Nephron (organoid): Measurements from ENCODE around the gene MRGPRF.

Source experiments
- H3K27ac Mint-ChIP-seq, 3 experiments: 2 replicates each; pipeline ENCODE4 v1.8.0; 2020; ENCODE audit warnings: mixed read lengths in 3 of 3, mild to moderate bottlenecking in 2 of 3, moderate library complexity in 1 of 3
- H3K27me3 Mint-ChIP-seq: 2 replicates; pipeline ENCODE4 v1.8.0; 2021; ENCODE audit warnings: low read depth, mild to moderate bottlenecking, moderate library complexity, mixed read lengths
- H3K36me3 Mint-ChIP-seq: 2 replicates; pipeline ENCODE4 v1.8.0; 2020; ENCODE audit warnings: low read depth, mixed read lengths
- H3K4me1 Mint-ChIP-seq: 2 replicates; pipeline ENCODE4 v1.8.0; 2020; ENCODE audit warnings: mixed read lengths
- H3K4me3 Mint-ChIP-seq, 3 experiments: 2 replicates each; pipeline ENCODE4 v1.8.0; 2020; ENCODE audit warnings: mild to moderate bottlenecking in 3 of 3, mixed read lengths in 3 of 3, moderate library complexity in 2 of 3
- H3K9me3 Mint-ChIP-seq: 2 replicates; pipeline ENCODE4 v1.8.0; 2020; ENCODE audit warnings: mixed read lengths
- TF ChIP-seq, protein P1 (sequence below), 3 experiments: fragments of 200-600 bp; sonication (generic); IDR thresholded peaks; one replicate each; pipeline ENCODE4 v1.5.0; 2021; ENCODE audit warnings: antibody characterized with exemption in 3 of 3; ENCODE audit not compliant: unreplicated experiment in 3 of 3

The MRGPRF gene

DNA sequence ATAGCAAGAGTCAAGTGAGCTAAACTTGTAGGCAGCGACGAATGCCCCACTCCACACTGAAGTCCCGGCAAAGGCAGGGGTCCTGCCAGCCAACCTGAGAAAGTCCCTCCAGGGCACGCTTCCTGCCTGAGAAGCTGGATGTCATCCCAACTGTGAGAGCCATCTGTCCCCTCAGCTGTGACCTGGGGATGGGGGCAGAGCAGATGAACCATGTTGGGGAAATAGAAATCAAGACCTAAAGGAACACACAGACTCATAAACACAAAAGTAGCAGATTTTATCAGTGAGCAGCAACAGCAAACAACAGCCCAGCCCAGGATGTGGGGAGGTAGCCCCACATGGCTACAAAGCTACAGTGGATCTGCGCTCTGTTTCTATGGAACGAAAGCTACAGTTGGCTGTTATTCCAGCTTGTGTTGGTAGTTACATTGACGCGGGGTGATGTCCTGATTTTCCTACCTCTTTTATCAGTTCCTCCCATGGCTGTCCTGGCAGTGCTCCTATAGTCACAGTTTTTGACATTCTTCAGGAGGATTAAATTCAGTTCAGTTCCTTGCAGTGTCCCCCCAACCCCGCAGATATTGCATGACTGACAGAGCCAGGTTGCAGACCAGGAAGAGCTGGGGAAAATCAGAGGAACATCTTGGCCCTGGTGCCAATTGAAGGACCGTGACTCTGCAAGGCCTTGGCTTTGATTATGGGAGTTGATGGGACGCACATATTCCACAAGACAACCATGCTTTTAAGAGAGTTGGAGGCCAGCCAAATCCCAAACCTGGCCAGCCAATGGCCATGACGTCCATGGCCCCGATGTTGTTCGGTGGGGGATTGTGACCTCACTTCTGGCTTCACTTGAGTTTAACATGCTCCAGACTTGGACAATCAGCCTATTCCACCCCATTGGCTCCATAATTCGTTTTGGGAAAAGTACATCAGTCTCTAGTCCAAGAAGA is 46.9 kb downstream of the MRGPRF start:
- TF ChIP-seq, protein P1, sequence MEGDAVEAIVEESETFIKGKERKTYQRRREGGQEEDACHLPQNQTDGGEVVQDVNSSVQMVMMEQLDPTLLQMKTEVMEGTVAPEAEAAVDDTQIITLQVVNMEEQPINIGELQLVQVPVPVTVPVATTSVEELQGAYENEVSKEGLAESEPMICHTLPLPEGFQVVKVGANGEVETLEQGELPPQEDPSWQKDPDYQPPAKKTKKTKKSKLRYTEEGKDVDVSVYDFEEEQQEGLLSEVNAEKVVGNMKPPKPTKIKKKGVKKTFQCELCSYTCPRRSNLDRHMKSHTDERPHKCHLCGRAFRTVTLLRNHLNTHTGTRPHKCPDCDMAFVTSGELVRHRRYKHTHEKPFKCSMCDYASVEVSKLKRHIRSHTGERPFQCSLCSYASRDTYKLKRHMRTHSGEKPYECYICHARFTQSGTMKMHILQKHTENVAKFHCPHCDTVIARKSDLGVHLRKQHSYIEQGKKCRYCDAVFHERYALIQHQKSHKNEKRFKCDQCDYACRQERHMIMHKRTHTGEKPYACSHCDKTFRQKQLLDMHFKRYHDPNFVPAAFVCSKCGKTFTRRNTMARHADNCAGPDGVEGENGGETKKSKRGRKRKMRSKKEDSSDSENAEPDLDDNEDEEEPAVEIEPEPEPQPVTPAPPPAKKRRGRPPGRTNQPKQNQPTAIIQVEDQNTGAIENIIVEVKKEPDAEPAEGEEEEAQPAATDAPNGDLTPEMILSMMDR (IDR thresholded peaks at IDR 0.05; ENCODE audit: unreplicated experiment in 3 of 3): no peak
- H3K27me3 Mint-ChIP-seq: peaks cover 15% of the 10 kb centered on the region
- H3K9me3 Mint-ChIP-seq: peaks cover 5% of the 10 kb centered on the region
- peak overlapping the region in 2 of 3 experiments; percentile 11 to 31 for H3K27ac Mint-ChIP-seq
- no peaks in the 10 kb centered on the region for H3K36me3 Mint-ChIP-seq
- H3K4me3 Mint-ChIP-seq: no peak overlapping the region
- peaks cover 7% of the 10 kb centered on the region for H3K4me1 Mint-ChIP-seq

DNA sequence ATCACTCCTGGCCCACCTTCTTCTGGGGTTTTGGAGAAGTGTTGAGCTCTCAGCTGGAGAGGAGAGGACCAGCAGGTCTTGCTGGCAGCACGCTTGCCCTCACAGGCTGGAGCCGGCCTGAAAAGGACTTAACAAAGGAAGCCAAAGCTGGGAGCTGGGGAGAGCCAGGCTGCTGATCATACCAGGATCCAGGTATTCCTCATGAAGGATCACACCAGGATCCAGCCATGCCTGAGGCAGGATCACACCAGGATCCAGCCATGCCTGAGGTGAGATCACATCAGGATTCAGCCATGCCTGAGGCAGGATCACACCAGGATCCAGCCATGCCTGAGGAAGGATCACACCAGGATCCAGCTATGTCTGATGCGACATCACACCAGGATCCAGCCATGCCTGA is 49.3 kb downstream of the MRGPRF start:
- Mint-ChIP-seq H3K9me3 (peaks cover 5% of the 10 kb centered on the region), H3K4me3 (no peak overlapping the region), H3K27ac (no peak overlapping the region), H3K27me3 (peaks cover 15% of the 10 kb centered on the region), H3K4me1 (peaks cover 7% of the 10 kb centered on the region), H3K36me3 (no peaks in the 10 kb centered on the region)
- TF ChIP-seq, protein P1 (IDR thresholded peaks at IDR 0.05; ENCODE audit: unreplicated experiment in 3 of 3): no peak

DNA sequence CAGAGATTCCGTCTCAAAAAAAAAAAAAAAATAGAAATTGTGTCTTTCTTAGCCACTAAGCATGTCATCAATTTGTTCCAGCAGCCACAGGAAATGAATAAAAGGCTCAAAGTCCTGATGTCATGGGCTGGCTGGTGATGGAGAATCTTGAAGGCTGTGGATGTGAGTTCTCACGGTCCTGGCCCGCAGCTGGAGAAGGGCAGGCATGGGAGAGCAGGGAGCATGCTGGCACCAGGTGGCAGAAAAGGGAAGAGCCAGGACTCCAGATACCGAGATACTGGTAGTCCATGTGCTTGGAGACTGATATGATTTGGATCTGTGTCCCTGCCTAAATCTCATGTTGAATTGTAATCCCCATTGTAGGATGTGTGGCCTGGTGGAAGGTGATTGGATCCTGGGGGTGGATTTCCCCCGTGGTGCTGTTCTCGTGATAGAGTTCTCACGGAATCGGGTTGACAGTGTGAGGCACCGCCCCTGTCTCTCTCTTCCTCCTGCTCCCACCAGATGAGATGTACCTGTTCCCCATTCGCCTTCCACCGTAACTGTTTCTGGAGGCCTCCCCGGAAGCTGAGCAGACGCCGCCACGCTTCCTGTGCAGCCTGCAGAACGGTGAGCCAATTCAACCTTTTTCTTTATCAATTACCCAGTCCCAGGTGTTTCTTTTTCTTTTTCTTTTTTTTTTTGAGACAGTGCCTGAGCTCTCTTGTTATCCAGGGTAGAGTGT is 50.4 kb downstream of the MRGPRF start:
- TF ChIP-seq, protein P1 (IDR thresholded peaks at IDR 0.05; ENCODE audit: unreplicated experiment in 3 of 3): no peak
- Mint-ChIP-seq H3K27me3 (peaks cover 15% of the 10 kb centered on the region), H3K9me3 (peaks cover 2% of the 10 kb centered on the region), H3K4me1 (no peaks in the 10 kb centered on the region), H3K4me3 (no peak overlapping the region), H3K36me3 (no peaks in the 10 kb centered on the region), H3K27ac (no peak overlapping the region)

DNA sequence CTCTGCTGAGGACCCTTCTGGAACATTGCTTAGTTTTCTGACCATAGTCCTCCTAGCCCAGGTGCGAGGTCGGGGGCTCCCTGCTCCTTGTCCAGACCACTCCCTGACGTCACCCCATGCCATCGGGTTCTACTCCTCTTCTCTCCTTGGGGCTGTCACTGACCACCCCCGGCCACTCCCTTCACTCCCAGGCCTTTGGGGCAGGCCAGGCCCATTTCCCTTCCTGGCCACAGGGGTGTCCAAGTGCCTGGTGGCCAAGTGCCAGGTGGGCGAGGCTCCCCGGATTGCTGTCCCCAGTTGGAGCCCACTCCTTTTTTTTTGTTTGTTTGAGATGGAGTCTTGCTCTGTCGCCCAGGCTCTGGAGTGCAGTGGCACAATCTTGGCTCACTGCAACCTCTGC is 51.8 kb downstream of the MRGPRF start:
- Mint-ChIP-seq H3K4me1 (no peaks in the 10 kb centered on the region), H3K36me3 (no peaks in the 10 kb centered on the region), H3K27ac (no peak overlapping the region), H3K4me3 (no peak overlapping the region), H3K27me3 (peaks cover 11% of the 10 kb centered on the region), H3K9me3 (peaks cover 5% of the 10 kb centered on the region)
- TF ChIP-seq, protein P1 (IDR thresholded peaks at IDR 0.05; ENCODE audit: unreplicated experiment in 3 of 3): no peak

DNA sequence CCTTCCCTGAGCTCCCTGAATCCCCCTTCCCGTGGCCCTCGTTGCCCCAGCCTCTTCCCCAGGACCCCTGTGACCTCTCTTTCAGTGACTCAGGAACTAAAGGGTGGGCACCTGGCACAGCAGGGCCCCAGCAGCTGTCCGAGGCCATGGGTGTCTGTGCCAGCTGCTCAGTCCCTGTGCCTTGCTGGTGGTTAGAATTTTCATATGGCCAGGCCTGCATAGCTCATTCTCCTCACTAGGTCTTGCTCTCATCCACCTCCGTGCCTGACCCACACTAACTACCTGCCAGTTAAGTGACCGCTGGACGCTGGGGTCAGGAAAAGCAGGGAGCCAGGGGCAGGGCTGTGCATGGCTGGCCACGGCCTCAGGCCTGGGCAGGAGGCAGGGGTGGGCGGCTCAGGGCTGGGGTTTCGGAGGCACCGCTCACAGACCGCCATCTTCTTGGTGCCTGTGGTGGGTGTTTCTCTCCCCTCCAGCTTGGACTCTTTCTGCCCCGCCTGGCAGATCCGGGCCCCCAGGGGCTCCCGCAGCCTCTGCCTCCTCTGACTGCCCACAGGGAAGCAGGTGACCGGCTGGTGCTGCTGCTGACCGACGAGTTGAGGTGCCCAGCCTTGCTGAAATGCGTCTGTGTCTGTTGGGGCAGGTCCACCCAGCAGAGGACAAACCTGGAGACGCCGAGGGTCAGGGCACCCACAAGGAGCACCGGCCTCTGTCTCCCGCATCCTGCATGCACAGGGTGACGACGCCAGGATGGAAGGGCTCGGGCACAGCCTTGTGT is 52.6 kb downstream of the MRGPRF start:
- Mint-ChIP-seq H3K27me3 (peaks cover 11% of the 10 kb centered on the region), H3K9me3 (peaks cover 5% of the 10 kb centered on the region)
- TF ChIP-seq, protein P1 (IDR thresholded peaks at IDR 0.05; ENCODE audit: unreplicated experiment in 3 of 3): no peak

More for the DNA sequence above, 52.6 kb downstream of the MRGPRF start:
- Mint-ChIP-seq H3K4me3 (no peak overlapping the region), H3K27ac (no peak overlapping the region), H3K36me3 (no peaks in the 10 kb centered on the region), H3K4me1 (peaks cover under 1% of the 10 kb centered on the region)
